WERI-Rb-1 (cell line): ENCODE results near the gene ELOVL6.
"Not testable (repeated sequence)": the region's sequence is repeated elsewhere in the genome, so short reads cannot be mapped to it uniquely, and the experiment has no call there.

Source experiments
- DNase-seq: peaks from one replicate; pipeline ENCODE4 v3.0.0-alpha.2; 2020
- H3K27ac ChIP-seq: fragments of 250-450 bp; sonication (Bioruptor Pico); 2 replicates; pipeline ENCODE4 v1.5.1; 2020; ENCODE audit warnings: mild to moderate bottlenecking, moderate library complexity
- H3K27me3 ChIP-seq: fragments of 250-450 bp; sonication (Bioruptor Pico); 2 replicates; pipeline ENCODE4 v1.5.1; 2021; ENCODE audit warnings: mild to moderate bottlenecking, low read depth, moderate library complexity; ENCODE audit not compliant: insufficient read depth, severe bottlenecking
- H3K36me3 ChIP-seq: fragments of 250-450 bp; sonication (Bioruptor Pico); 2 replicates; pipeline ENCODE4 v1.5.1; 2020; ENCODE audit warnings: mild to moderate bottlenecking, moderate library complexity
- H3K4me3 ChIP-seq: 2 replicates; pipeline ENCODE4 v1.5.1; 2011; ENCODE audit warnings: low read depth, mild to moderate bottlenecking, control low read depth, low read length
- H3K9me3 ChIP-seq: fragments of 250-450 bp; sonication (Bioruptor Pico); 2 replicates; pipeline ENCODE4 v1.5.1; 2021; ENCODE audit warnings: mild to moderate bottlenecking, moderate library complexity; ENCODE audit not compliant: severe bottlenecking
- TF ChIP-seq, protein P1 (sequence below): IDR thresholded peaks from 2 replicates; pipeline ENCODE4 v1.5.1; 2011; ENCODE audit warnings: low read depth, mild to moderate bottlenecking, control low read depth, inconsistent platforms, low read length

The ELOVL6 gene

DNA sequence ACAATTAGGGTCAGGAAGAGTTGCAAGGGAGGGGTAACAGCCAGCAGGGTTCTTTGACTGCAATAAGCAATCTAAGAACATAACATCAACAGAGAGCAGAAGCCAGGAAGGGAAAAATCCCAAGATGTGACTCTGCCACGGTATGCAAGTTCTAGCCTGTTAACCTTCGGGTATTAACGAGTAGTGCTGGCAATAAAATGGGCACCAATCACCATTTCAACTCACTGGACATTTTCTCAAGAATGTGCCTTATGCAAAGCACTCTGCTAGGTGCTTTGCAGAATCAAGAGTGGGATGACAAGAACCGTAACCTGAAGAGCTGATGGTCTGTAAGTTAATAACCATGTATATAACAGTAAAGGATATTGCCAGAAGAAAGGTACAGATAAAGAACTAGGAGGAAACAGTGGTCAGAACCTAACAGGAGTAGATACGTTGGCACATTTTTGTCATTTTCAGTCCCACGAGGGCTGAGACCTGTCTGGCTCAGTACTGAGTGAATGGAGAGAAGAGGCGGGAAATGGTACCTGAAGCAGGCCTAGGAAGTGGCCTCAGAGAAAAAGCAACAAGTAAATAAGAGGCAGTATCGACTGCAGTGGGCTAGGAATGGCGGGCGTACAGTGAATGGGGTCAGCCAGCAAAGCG lies 2.7 kb downstream of the ELOVL6 start:
- H3K36me3 ChIP-seq: peaks cover 24% of the 10 kb centered on the region
- peak overlapping the region; percentile 88 for H3K27ac ChIP-seq
- TF ChIP-seq, protein P1, sequence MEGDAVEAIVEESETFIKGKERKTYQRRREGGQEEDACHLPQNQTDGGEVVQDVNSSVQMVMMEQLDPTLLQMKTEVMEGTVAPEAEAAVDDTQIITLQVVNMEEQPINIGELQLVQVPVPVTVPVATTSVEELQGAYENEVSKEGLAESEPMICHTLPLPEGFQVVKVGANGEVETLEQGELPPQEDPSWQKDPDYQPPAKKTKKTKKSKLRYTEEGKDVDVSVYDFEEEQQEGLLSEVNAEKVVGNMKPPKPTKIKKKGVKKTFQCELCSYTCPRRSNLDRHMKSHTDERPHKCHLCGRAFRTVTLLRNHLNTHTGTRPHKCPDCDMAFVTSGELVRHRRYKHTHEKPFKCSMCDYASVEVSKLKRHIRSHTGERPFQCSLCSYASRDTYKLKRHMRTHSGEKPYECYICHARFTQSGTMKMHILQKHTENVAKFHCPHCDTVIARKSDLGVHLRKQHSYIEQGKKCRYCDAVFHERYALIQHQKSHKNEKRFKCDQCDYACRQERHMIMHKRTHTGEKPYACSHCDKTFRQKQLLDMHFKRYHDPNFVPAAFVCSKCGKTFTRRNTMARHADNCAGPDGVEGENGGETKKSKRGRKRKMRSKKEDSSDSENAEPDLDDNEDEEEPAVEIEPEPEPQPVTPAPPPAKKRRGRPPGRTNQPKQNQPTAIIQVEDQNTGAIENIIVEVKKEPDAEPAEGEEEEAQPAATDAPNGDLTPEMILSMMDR: no peak
- no peak for DNase-seq
- H3K9me3 ChIP-seq: no peaks in the 10 kb centered on the region
- H3K4me3 ChIP-seq: peak overlapping the region; percentile 87
- H3K27me3 ChIP-seq: no peaks in the 10 kb centered on the region

DNA sequence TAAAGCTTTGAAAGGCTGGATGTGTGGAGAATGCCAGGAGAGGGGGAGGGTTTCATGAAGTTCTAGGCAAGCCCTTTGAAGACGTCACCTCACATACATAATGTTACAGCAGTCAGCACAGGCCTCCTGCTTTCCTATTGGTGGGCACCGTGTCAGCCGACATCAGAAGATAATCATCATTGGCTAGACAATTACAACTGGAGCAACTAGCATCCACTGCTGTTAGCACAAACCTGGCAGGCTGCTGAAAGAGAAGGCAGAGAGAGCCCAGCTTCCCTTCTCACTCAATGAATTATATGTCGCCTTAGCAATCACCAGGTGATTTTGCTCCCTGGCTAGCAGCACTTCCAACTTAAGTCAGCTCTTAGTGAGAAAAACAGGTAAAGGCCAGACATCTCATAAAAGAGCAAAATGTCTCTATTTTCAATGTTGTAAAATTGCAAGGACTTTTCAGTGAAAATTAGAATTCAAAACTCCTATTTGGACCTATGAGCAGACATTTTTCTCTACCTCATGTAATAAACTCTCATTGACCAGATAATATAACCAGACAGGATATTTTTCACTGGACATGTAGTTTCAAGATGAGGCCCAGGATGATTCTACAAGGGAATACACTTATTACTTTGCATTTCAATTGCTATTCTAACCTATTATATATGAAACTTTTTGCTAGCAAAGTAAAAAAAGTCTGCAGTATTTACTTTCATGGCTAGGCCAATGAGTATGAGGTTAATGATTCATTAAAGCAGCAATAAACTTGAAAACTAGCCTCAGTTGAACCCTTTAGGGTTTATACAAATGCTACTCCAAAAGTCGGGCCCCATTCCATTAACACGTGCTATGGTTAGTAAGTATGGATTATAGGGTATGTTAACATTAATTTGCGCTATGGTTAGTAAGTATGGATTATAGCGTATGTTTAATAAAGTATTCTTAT lies 4.3 kb downstream of the ELOVL6 start:
- peak; percentile 52 for DNase-seq
- no peak overlapping the region for H3K27ac ChIP-seq
- no peaks in the 10 kb centered on the region for H3K27me3 ChIP-seq
- TF ChIP-seq, protein P1: no peak
- H3K4me3 ChIP-seq: no peak overlapping the region
- H3K36me3 ChIP-seq: peaks cover 24% of the 10 kb centered on the region
- H3K9me3 ChIP-seq: no peaks in the 10 kb centered on the region

DNA sequence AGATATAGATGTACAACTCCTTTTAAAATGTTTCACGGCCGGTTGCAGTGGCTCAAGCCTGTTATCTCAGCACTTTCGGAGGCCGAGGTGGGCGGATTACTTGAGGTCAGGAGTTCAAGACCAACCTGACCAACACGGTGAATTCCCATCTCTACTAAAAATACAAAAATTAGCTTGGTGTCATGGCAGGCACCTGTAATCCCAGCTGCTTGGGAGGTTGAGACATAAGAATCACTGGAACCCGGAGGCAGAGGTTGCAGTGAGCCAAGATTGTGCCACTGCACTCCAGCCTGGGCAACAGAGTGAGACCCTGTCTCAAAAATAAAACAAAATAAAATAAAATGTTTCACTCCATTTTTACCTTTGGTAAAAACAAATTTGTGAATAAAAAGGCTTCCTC lies 5.1 kb downstream of the ELOVL6 start:
- not testable (repeated sequence) for H3K9me3 ChIP-seq, H3K4me3 ChIP-seq, H3K27ac ChIP-seq, DNase-seq, H3K27me3 ChIP-seq
- H3K36me3 ChIP-seq: peaks cover 24% of the 10 kb centered on the region

DNA sequence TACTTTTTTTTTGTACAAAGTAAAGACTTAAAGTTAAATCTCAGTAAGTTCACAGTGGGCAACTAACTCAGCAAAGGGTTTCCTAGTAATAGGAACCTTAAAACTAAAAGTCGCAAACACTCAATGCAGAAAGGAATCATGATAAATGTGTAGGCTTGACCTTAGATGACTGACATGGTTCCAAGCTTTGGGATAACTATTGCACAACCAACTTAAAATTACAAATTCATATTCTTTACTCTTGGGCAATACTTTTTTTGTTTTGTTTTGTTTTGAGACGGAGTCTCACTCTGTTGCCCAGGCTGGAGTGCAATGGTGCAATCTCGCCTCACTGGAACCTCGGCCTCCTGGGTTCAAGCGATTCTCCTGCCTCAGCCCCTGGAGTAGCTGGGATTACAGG lies 8.2 kb downstream of the ELOVL6 start:
- no peaks in the 10 kb centered on the region for H3K27me3 ChIP-seq

DNA sequence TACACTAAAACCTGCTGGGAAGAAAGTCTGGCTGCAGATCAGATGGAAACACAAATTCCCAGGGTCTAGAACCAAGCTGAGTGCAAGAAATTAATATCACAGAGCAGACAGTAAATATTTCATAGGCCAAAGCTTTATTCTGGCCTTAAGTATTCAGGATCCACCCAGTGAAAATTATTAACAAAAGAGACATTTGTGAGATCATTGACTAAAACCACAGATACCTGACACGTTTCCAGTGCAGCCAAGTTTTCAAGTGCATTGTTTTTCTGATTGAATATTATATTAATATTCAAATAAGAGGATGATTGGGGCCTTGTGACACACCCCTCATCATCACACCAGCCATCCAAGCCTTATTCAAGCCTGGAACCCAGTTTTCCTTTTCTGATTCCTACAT lies 10.3 kb downstream of the ELOVL6 start:
- TF ChIP-seq, protein P1: no peak
- H3K27ac ChIP-seq: no peak overlapping the region
- H3K36me3 ChIP-seq: peaks cover 11% of the 10 kb centered on the region
- no peaks in the 10 kb centered on the region for H3K9me3 ChIP-seq
- no peak overlapping the region for H3K4me3 ChIP-seq
- DNase-seq: no peak
- no peaks in the 10 kb centered on the region for H3K27me3 ChIP-seq

More for the DNA sequence above, 8.2 kb downstream of the ELOVL6 start:
- H3K36me3 ChIP-seq: peaks cover 19% of the 10 kb centered on the region
- DNase-seq: no peak
- H3K9me3 ChIP-seq: no peaks in the 10 kb centered on the region
- TF ChIP-seq, protein P1: no peak
- no peak overlapping the region for H3K27ac ChIP-seq
- no peak overlapping the region for H3K4me3 ChIP-seq

DNA sequence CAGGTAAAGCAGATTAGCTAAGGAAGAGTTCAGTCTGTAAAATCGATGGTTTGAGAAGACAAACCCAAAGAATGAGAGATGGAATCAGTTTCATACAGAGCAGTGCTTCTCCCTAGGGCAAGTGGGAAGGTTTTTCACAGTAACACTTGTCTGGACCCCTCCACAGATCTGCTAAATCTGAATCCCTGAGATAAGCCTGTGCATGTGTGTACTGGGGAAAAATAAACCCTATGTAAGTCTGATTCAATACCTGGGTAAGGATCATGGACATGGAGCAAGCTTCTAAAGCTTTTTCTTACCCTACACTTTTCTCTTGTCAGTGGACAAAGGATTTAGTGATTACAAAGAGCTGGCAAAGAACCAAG lies 13.6 kb downstream of the ELOVL6 start:
- H3K36me3 ChIP-seq: no peaks in the 10 kb centered on the region
- H3K9me3 ChIP-seq: no peaks in the 10 kb centered on the region
- no peak for DNase-seq
- no peak overlapping the region for H3K27ac ChIP-seq
- H3K27me3 ChIP-seq: no peaks in the 10 kb centered on the region
- TF ChIP-seq, protein P1: no peak
- no peak overlapping the region for H3K4me3 ChIP-seq
